T-helper 1 cell treated with Interleukin-12 subunit alpha and Interleukin-12 subunit beta and Interleukin-4 antibody, amounts not matched to agents 30 μg/mL and 1 μg/mL, for 36 hours (primary cell): ENCODE results near the gene ENHO.
"Not testable (repeated sequence)": the region's sequence is repeated elsewhere in the genome, so short reads cannot be mapped to it uniquely, and the experiment has no call there.

Experiments used
- H3K27ac Mint-ChIP-seq: one replicate; pipeline ENCODE4 v1.8.0; 2021; ENCODE audit warnings: mild to moderate bottlenecking, mixed read lengths
- H3K27me3 Mint-ChIP-seq: one replicate; pipeline ENCODE4 v1.8.0; 2021; ENCODE audit warnings: low read depth, mixed read lengths
- H3K36me3 Mint-ChIP-seq: one replicate; pipeline ENCODE4 v1.8.0; 2021; ENCODE audit warnings: low read depth, mixed read lengths
- H3K4me1 Mint-ChIP-seq: one replicate; pipeline ENCODE4 v1.8.0; 2021; ENCODE audit warnings: low read depth, mixed read lengths
- H3K4me3 Mint-ChIP-seq: one replicate; pipeline ENCODE4 v1.8.0; 2021; ENCODE audit warnings: mild to moderate bottlenecking, moderate library complexity, mixed read lengths
- H3K9me3 Mint-ChIP-seq: one replicate; pipeline ENCODE4 v1.8.0; 2021; ENCODE audit warnings: mixed read lengths

The ENHO gene

DNA sequence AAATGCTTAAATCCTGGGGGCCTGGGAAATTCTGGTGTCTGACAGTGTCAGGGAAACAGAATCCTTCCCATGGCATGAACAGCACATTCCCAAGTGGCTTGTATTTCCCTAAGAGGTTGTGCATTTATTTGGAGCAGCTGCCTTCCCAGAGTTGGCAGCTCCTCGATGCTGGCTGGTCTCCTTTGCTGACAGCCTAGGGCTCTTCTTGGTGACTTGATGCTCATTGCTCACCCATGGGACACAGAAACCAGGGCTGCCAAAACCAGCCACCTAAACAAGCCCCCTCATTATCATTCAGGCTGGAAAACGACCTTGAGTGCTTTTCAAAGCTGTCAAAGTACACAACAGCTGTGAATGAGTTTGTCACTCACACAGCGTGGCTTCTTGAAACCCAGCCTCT is 24.2 kb downstream of the ENHO start:
- Mint-ChIP-seq H3K4me1 (no peaks in the 10 kb centered on the region), H3K4me3 (no peak overlapping the region), H3K36me3 (no peaks in the 10 kb centered on the region), H3K27ac (no peak overlapping the region), H3K27me3 (peaks cover 16% of the 10 kb centered on the region), H3K9me3 (no peaks in the 10 kb centered on the region)

DNA sequence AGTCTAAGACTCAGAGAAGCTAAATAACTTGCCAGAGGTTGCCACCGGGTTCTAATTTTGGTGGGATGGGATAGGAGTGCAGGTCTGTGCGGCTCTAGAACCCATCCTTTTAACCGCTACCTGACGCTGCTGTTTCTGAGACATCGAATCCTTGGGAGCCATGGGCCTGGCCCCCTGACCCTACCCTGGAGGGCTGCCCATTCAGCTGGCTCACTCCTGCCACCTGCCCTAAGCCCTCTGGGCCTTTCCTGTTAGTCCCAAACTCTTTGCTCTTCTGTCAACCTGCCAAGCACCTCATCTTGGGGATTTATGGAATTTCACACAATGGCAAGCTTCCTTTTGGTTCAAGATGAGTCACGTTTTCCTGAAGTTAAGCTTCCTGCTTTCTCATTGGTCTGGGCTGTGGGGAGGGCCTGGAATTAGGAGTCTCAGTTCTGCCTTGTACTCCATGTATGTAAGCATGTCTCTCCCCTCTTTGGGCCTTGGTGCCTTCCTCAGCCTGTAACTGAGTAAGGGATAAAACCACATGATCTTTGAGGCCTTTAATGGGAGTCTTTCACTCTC is 26.6 kb downstream of the ENHO start:
- Mint-ChIP-seq H3K9me3 (no peaks in the 10 kb centered on the region), H3K4me1 (no peaks in the 10 kb centered on the region), H3K27me3 (peaks cover 16% of the 10 kb centered on the region), H3K27ac (no peak overlapping the region), H3K36me3 (no peaks in the 10 kb centered on the region), H3K4me3 (no peak overlapping the region)

DNA sequence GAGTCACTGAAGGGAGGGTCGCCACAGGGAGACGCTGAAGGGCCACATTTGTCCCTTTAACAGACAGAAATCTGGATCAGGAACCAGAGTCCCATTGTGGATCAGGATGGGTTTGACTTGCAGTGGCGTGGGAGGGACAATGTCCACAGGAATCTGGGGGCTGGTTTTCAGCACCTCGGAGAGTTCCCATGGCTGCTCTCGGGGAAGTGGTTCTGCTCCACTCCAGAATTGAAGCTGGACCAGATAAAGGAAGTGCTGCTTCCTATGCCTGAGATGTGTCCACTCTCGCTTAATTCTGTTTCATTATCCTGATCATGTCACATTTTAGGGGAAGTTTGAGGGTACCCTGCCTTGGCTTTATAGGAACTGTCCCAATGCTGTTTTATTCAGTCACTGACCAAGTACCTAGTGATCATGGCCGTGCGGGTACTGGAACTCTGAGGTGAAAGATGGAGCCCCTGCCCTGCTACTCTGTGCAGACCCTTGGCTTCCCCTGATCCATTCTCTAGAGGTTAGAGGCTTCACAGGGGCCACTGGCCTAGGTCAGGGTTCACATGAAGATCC is 28.7 kb downstream of the ENHO start:
- Mint-ChIP-seq H3K36me3 (no peaks in the 10 kb centered on the region), H3K4me3 (no peak overlapping the region), H3K27ac (no peak overlapping the region), H3K27me3 (peaks cover 10% of the 10 kb centered on the region), H3K4me1 (no peaks in the 10 kb centered on the region), H3K9me3 (no peaks in the 10 kb centered on the region)

- H3K36me3 Mint-ChIP-seq: no peaks in the 10 kb centered on the region
- peaks cover 11% of the 10 kb centered on the region for H3K27me3 Mint-ChIP-seq
- H3K4me3 Mint-ChIP-seq: no peak overlapping the region
- no peak overlapping the region for H3K27ac Mint-ChIP-seq
- H3K9me3 Mint-ChIP-seq: no peaks in the 10 kb centered on the region
- H3K4me1 Mint-ChIP-seq: no peaks in the 10 kb centered on the region
Measured at GRCh38 chr9:34492051-34492450, 30.7 kb downstream of the ENHO start.

DNA sequence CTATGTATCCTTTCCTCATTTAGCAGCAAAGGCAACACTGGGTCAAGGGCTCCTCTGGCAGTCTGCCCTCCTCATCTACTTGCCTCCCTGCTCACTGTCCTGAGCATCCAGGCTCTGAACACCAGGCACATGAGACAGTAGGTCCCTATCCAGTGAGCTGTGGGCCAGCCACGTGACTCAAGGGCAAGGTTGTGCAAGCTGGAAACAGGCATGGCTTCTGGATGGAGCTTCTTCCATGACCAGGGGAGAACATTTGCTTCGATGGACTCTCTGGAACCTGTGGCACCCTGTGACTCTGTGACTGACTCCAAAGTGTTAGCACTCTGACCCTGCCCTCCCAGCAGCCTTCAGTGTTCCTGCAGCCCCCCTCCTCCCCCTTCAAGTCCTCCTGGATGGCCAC is 31.2 kb downstream of the ENHO start:
- H3K27ac Mint-ChIP-seq: no peak overlapping the region
- peaks cover 13% of the 10 kb centered on the region for H3K27me3 Mint-ChIP-seq
- H3K9me3 Mint-ChIP-seq: no peaks in the 10 kb centered on the region
- H3K4me1 Mint-ChIP-seq: peaks cover 1% of the 10 kb centered on the region
- H3K36me3 Mint-ChIP-seq: no peaks in the 10 kb centered on the region
- no peak overlapping the region for H3K4me3 Mint-ChIP-seq

DNA sequence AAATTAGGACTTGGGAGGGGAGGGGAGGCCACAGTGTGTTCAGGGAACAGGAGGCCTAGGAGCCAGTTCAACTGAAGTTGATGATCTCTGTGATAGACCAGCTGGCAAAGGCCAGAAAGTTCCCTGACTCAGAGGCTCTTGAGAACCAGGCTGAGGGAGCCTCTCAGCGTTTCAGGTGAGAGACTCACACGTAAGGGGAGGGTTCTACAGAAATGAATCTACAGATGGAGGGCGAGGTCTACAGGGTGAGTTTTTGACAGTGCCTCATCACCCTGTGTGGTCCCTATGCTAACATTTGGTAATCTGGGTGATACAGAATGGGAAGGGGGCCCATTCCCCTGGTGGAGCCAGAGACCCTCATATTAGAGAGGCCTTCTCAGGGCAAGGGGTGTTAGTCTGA is 32.0 kb downstream of the ENHO start:
- Mint-ChIP-seq H3K4me3 (no peak overlapping the region), H3K36me3 (no peaks in the 10 kb centered on the region), H3K27me3 (peaks cover 14% of the 10 kb centered on the region), H3K4me1 (peaks cover 2% of the 10 kb centered on the region), H3K27ac (no peak overlapping the region), H3K9me3 (no peaks in the 10 kb centered on the region)

- Mint-ChIP-seq H3K27ac (no peak overlapping the region), H3K36me3 (no peaks in the 10 kb centered on the region), H3K4me3 (no peak overlapping the region), H3K4me1 (peaks cover 2% of the 10 kb centered on the region), H3K9me3 (no peaks in the 10 kb centered on the region), H3K27me3 (peaks cover 14% of the 10 kb centered on the region)
Measured at GRCh38 chr9:34490360-34490759, 32.4 kb downstream of the ENHO start.

GRCh38 chr9:34486572-34486971 is 36.2 kb downstream of the ENHO start:
- Mint-ChIP-seq H3K27me3 (peaks cover 17% of the 10 kb centered on the region), H3K4me1 (peaks cover 2% of the 10 kb centered on the region), H3K36me3 (no peaks in the 10 kb centered on the region), H3K27ac (no peak overlapping the region), H3K9me3 (no peaks in the 10 kb centered on the region), H3K4me3 (no peak overlapping the region)

GRCh38 chr9:34485822-34486221 is 37.0 kb downstream of the ENHO start:
- H3K4me1 Mint-ChIP-seq: peaks cover 2% of the 10 kb centered on the region

GRCh38 chr9:34484678-34485077 is 38.1 kb downstream of the ENHO start:
- Mint-ChIP-seq H3K9me3 (no peaks in the 10 kb centered on the region), H3K27me3 (peaks cover 17% of the 10 kb centered on the region), H3K4me3 (no peak overlapping the region), H3K36me3 (no peaks in the 10 kb centered on the region), H3K27ac (no peak overlapping the region), H3K4me1 (peaks cover 2% of the 10 kb centered on the region)

More at GRCh38 chr9:34485822-34486221, 37.0 kb downstream of the ENHO start:
- Mint-ChIP-seq H3K4me3 (no peak overlapping the region), H3K36me3 (no peaks in the 10 kb centered on the region), H3K9me3 (no peaks in the 10 kb centered on the region), H3K27me3 (peaks cover 17% of the 10 kb centered on the region), H3K27ac (no peak overlapping the region)

GRCh38 chr9:34482746-34483145 is 40.0 kb downstream of the ENHO start:
- not testable (repeated sequence) for H3K36me3 Mint-ChIP-seq, H3K4me3 Mint-ChIP-seq, H3K4me1 Mint-ChIP-seq, H3K9me3 Mint-ChIP-seq, H3K27me3 Mint-ChIP-seq, H3K27ac Mint-ChIP-seq

GRCh38 chr9:34481620-34482019 is 41.2 kb downstream of the ENHO start:
- H3K4me1 Mint-ChIP-seq, H3K4me3 Mint-ChIP-seq: not testable (repeated sequence)

DNA sequence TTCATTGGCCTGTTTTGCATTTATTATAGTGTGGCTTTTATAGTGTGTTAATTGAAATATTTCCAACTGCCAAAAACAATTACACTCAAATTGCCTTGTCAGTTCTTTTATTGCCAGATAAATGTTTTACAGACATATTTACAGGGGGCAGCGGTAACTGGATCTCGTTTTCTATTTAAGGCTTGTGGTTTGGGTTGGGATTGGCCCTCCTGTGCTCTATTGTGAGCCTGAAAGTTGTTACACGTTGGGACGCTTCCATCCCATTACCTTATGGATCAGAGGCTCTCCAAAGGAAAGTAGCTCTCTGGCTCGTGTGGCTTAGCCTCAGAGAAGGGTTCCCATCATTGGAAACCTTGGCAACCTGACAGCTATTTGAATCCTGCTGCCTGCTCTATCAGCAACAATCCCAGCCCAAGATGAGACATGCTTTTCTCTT is 43.3 kb downstream of the ENHO start:
- Mint-ChIP-seq H3K9me3 (no peaks in the 10 kb centered on the region), H3K4me1 (peaks cover 2% of the 10 kb centered on the region), H3K27me3 (peaks cover 8% of the 10 kb centered on the region), H3K4me3 (no peak overlapping the region), H3K36me3 (no peaks in the 10 kb centered on the region), H3K27ac (no peak overlapping the region)

More at GRCh38 chr9:34481620-34482019, 41.2 kb downstream of the ENHO start:
- H3K27me3 Mint-ChIP-seq, H3K9me3 Mint-ChIP-seq, H3K27ac Mint-ChIP-seq, H3K36me3 Mint-ChIP-seq: not testable (repeated sequence)

- H3K9me3 Mint-ChIP-seq: no peaks in the 10 kb centered on the region
- H3K4me1 Mint-ChIP-seq: peaks cover 2% of the 10 kb centered on the region
- peaks cover 8% of the 10 kb centered on the region for H3K27me3 Mint-ChIP-seq
- H3K4me3 Mint-ChIP-seq: no peak overlapping the region
- H3K36me3 Mint-ChIP-seq: no peaks in the 10 kb centered on the region
- H3K27ac Mint-ChIP-seq: no peak overlapping the region
Measured at GRCh38 chr9:34477541-34477940, 45.2 kb downstream of the ENHO start.

- Mint-ChIP-seq H3K9me3 (no peaks in the 10 kb centered on the region), H3K4me1 (peaks cover 2% of the 10 kb centered on the region), H3K4me3 (no peak overlapping the region)
Measured at GRCh38 chr9:34475097-34475496, 47.7 kb downstream of the ENHO start.

More at GRCh38 chr9:34475097-34475496, 47.7 kb downstream of the ENHO start:
- Mint-ChIP-seq H3K27me3 (peaks cover 12% of the 10 kb centered on the region), H3K36me3 (no peaks in the 10 kb centered on the region), H3K27ac (no peak overlapping the region)
